ENCODE data around the gene ADAMTS7.
A peak's percentile ranks its signal among the peaks of the same experiment; 100 is the strongest.
"Not testable (repeated sequence)": the region's sequence is repeated elsewhere in the genome, so short reads cannot be mapped to it uniquely, and the experiment has no call there.

The ADAMTS7 gene

DNA sequence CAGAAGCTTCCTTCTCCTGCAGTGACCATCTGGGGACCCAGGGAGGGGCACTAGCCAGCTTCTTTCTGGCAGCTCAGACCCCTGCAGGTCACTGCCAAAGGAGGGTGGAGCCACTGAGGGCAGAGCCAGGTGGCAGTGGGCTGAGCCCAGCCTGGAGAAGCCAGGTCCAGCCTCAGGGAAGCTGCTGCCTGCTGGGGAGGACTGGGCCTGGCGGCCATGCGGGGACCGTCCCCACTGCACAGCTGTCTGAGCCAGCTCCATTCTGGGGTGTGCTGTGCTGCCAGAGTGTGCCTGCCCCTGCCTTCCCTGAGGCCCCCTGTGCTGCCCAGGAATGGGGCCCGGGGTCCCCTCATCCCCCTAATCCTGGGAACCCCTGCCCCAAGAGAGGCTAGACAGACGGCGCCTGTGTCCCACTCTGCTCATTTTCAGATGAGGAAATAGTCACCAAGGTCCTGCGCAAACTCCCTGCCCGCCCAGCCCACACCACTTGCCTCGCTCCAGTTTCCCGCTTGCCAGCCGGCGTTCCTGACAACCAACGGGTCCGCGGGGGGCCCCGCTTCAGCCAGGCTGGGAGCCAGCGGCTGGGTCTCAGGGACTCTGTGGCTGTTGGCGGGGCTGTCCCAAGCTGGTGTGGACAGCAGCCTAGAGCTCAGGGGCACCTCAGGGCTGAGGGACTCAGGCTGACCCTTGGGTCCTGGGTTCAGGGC, 46.0 kb downstream of the ADAMTS7 start:
- not testable (repeated sequence) for H3K9ac ChIP-seq (ENCODE audit: low read depth, low read length, poor library complexity); H2AK5ac ChIP-seq (ENCODE audit: low read depth, low read length); H3K23ac ChIP-seq (ENCODE audit: low read depth, low read length, poor library complexity); H3K4ac ChIP-seq (ENCODE audit: low read length); H3K79me1 ChIP-seq (ENCODE audit: low read depth, low read length); H3K9me3 ChIP-seq (replicated peaks in 1 of 2; ENCODE audit: control insufficient read depth in 2 of 2, insufficient read depth in 1 of 2, low read depth in 1 of 2, low read length in 2 of 2); H3K14ac ChIP-seq (ENCODE audit: low read length); H3K4me2 ChIP-seq (ENCODE audit: insufficient read depth, low read length, poor library complexity, severe bottlenecking); H3K36me3 ChIP-seq (replicated peaks in 1 of 2; ENCODE audit: control insufficient read depth in 2 of 2, insufficient read depth in 2 of 2, low read length in 2 of 2); H3K27me3 ChIP-seq (ENCODE audit: control insufficient read depth in 3 of 3, insufficient read depth in 3 of 3, low read depth in 1 of 3, low read length in 3 of 3); H3K4me3 ChIP-seq (ENCODE audit: low read length in 2 of 2); H2BK12ac ChIP-seq (ENCODE audit: low read length); H2BK15ac ChIP-seq (ENCODE audit: low read length); DNase-seq (ENCODE audit: low spot score); H4K8ac ChIP-seq (ENCODE audit: low read depth, low read length); H2BK120ac ChIP-seq (ENCODE audit: low read depth, low read length); H3K4me1 ChIP-seq (ENCODE audit: control insufficient read depth in 2 of 2, insufficient read depth in 1 of 2, low read depth in 1 of 2, low read length in 2 of 2); H2AFZ ChIP-seq (ENCODE audit: low read length); H4K91ac ChIP-seq (ENCODE audit: low read depth, low read length, poor library complexity); H3K27ac ChIP-seq (replicated peaks; ENCODE audit: low read length)
- WGBS, 2 donors (ENCODE audit: extremely low coverage in 2 of 2, insufficient read length in 2 of 2, insufficient replicate concordance in 1 of 2) = no CpG with 5 or more reads among the region's 18 CpGs
- peak overlapping the region; percentile 38 for H3K18ac ChIP-seq (ENCODE audit: low read length)
- H2BK5ac ChIP-seq (ENCODE audit: low read length) = peak overlapping the region; percentile 39

DNA sequence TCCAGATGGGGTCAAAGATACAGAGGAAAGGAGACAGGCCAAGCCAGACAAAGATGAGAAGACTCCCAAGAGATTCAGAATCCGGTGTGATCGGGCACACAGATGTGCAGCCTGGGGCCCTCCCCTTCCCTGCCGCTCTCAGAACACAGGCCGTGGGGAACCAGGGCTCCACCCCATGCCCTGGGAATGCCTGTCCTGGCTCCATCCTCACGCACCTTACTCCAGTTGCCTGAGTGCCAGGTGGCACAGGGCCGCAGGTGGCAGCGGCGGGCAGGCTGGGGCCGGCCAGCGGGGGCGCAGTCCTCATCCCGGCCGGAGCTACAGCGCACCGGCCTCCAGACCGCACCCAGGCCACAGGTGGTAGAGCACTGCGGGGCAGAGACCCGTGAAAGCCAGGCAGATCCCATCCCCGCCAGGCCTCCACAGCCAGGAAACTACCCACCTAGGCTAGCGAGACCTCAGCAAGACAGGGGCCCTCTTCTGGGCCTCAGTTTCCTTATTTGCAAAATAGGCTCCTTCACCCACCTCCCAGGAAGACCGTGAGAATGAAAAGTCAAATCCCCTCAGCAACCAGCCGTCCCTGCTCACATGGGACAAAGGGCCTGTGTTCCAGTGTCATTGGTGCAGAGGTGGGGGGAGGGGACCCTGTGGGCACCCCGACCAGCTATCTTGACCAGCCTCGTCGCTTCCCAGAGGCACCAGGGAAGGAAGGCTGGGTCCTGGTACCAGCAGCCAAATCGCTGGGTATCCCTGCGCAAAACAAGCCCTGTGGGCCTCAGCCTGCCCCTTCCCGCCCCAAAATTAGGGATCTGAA, 46.7 kb downstream of the ADAMTS7 start:
- not testable (repeated sequence) for H4K91ac ChIP-seq (ENCODE audit: low read depth, low read length, poor library complexity); H2BK15ac ChIP-seq (ENCODE audit: low read length); DNase-seq (ENCODE audit: low spot score); H3K36me3 ChIP-seq (replicated peaks in 1 of 2; ENCODE audit: control insufficient read depth in 2 of 2, insufficient read depth in 2 of 2, low read length in 2 of 2); H3K27ac ChIP-seq (replicated peaks; ENCODE audit: low read length); H3K14ac ChIP-seq (ENCODE audit: low read length); H2BK120ac ChIP-seq (ENCODE audit: low read depth, low read length); H3K9ac ChIP-seq (ENCODE audit: low read depth, low read length, poor library complexity); H3K27me3 ChIP-seq (ENCODE audit: control insufficient read depth in 3 of 3, insufficient read depth in 3 of 3, low read depth in 1 of 3, low read length in 3 of 3); H3K79me1 ChIP-seq (ENCODE audit: low read depth, low read length); H3K23ac ChIP-seq (ENCODE audit: low read depth, low read length, poor library complexity); H3K9me3 ChIP-seq (replicated peaks in 1 of 2; ENCODE audit: control insufficient read depth in 2 of 2, insufficient read depth in 1 of 2, low read depth in 1 of 2, low read length in 2 of 2); H3K4me2 ChIP-seq (ENCODE audit: insufficient read depth, low read length, poor library complexity, severe bottlenecking); H3K4me3 ChIP-seq (ENCODE audit: low read length in 2 of 2); H4K8ac ChIP-seq (ENCODE audit: low read depth, low read length); H2BK12ac ChIP-seq (ENCODE audit: low read length); H3K4me1 ChIP-seq (ENCODE audit: control insufficient read depth in 2 of 2, insufficient read depth in 1 of 2, low read depth in 1 of 2, low read length in 2 of 2); H3K4ac ChIP-seq (ENCODE audit: low read length); H2AFZ ChIP-seq (ENCODE audit: low read length); H2AK5ac ChIP-seq (ENCODE audit: low read depth, low read length)
- Histone ChIP-seq H3K18ac (ENCODE audit: low read length) (peak overlapping the region; percentile 48), H2BK5ac (ENCODE audit: low read length) (peak overlapping the region; percentile 39)
- WGBS, 2 donors (ENCODE audit: extremely low coverage in 2 of 2, insufficient read length in 2 of 2, insufficient replicate concordance in 1 of 2) = no CpG with 5 or more reads among the region's 28 CpGs

DNA sequence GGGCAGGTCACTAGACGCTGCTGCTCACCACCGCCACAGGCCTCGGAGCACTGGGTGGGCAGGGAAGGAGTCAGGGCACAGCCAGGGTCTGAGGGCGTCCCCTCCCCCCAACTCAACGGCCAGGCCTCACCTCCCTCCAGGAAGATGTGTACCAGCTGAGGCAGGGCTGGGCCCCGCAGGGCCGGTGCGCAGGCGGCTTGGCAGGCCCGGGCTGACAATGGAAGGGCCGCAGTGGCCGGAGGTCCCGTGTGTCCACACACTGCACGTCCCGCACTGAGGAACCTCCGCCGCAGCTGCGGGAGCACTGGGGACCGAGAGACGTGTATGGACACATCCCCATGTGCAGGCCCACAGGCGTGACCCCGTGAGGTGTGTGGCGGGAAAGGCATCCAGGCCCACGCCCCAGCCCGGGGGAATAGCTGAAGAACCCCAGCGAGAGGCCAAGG, 47.4 kb downstream of the ADAMTS7 start:
- Histone ChIP-seq H3K36me3 (replicated peaks in 1 of 2; ENCODE audit: control insufficient read depth in 2 of 2, insufficient read depth in 2 of 2, low read length in 2 of 2) (no peaks in the 10 kb centered on the region), H3K23ac (ENCODE audit: low read depth, low read length, poor library complexity) (no peak overlapping the region), H2AFZ (ENCODE audit: low read length) (no peak overlapping the region), H4K91ac (ENCODE audit: low read depth, low read length, poor library complexity) (no peak overlapping the region), H3K14ac (ENCODE audit: low read length) (peak overlapping the region; percentile 82), H2AK5ac (ENCODE audit: low read depth, low read length) (peak overlapping the region; percentile 21), H3K27me3 (ENCODE audit: control insufficient read depth in 3 of 3, insufficient read depth in 3 of 3, low read depth in 1 of 3, low read length in 3 of 3) (no peaks in the 10 kb centered on the region), H3K4me3 (ENCODE audit: low read length in 2 of 2) (no peak overlapping the region), H2BK12ac (ENCODE audit: low read length) (peak overlapping the region; percentile 41), H3K4ac (ENCODE audit: low read length) (no peak overlapping the region), H2BK5ac (ENCODE audit: low read length) (no peak overlapping the region), H3K4me1 (ENCODE audit: control insufficient read depth in 2 of 2, insufficient read depth in 1 of 2, low read depth in 1 of 2, low read length in 2 of 2) (peaks cover 0 to 4% of the 10 kb centered on the region in 2 donors), H3K9me3 (replicated peaks in 1 of 2; ENCODE audit: control insufficient read depth in 2 of 2, insufficient read depth in 1 of 2, low read depth in 1 of 2, low read length in 2 of 2) (no peaks in the 10 kb centered on the region), H2BK120ac (ENCODE audit: low read depth, low read length) (no peak overlapping the region), H2BK15ac (ENCODE audit: low read length) (no peak overlapping the region), H3K27ac (replicated peaks; ENCODE audit: low read length) (no peak overlapping the region), H3K4me2 (ENCODE audit: insufficient read depth, low read length, poor library complexity, severe bottlenecking) (no peak overlapping the region), H3K18ac (ENCODE audit: low read length) (peak overlapping the region; percentile 48), H3K9ac (ENCODE audit: low read depth, low read length, poor library complexity) (no peak overlapping the region), H3K79me1 (ENCODE audit: low read depth, low read length) (peaks cover 4% of the 10 kb centered on the region), H4K8ac (ENCODE audit: low read depth, low read length) (peak overlapping the region; percentile 65)
- WGBS, 2 donors (ENCODE audit: extremely low coverage in 2 of 2, insufficient read length in 2 of 2, insufficient replicate concordance in 1 of 2) = no CpG with 5 or more reads among the region's 26 CpGs
- no peak for DNase-seq (ENCODE audit: low spot score)
